HG03175 (cell line): Measurements from ENCODE around the gene STK32B.
"Not testable (repeated sequence)": the region's sequence is repeated elsewhere in the genome, so short reads cannot be mapped to it uniquely, and the experiment has no call there.

Experiments used
- ATAC-seq: cut with Tn5 transposase; IDR thresholded peaks from one replicate; pipeline ENCODE4 v1.9.1; 2021; ENCODE audit warnings: mild to moderate bottlenecking, moderate library complexity; ENCODE audit not compliant: unreplicated experiment

STK32B gene

GRCh38 chr4:5247735-5248134, 196.5 kb downstream of the STK32B start:
- ATAC-seq: no peak

DNA sequence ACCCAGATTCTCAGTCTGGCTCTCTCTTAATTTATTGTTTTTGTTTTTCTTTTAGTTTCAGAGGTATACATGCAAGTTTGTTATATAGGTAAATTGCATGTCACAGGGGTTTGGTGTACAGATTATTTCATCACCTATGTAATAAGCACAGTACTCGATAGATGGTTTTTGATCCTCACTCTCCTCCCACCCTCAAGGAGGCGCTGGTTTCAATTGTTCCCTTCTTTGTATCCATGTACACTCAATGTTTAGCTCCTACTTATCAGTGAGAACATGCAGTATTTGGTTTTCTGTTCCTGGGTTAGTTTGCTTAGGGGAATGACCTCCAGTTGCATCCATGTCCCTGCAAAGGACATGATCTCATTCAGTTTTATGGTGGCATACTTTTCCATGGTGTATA, 198.4 kb downstream of the STK32B start:
- no peak for ATAC-seq

- not testable (repeated sequence) for ATAC-seq
These were observed 199.3 kb downstream of the STK32B start for GRCh38 chr4:5250536-5250935.

DNA sequence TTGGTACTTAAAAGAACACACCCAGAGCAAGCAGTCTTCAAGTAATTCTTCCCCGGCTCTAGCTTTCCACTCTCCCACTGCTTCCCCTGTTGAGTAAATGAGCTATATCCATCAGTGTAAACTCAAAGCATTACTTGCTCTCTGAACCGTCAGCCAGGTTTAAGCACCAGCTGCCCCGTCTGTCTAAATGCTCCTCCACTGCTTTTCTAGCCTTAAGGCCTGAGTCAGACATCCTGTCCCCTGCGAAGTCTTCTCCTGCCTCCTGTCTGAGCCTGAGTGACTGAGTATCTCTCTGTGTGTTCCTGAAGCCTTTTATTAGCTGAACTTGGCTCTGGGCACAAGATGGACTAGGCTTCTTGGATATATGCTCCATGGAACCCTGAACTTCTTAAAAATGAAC, 205.1 kb downstream of the STK32B start:
- no peak for ATAC-seq

GRCh38 chr4:5257086-5257485, 205.8 kb downstream of the STK32B start:
- no peak for ATAC-seq

DNA sequence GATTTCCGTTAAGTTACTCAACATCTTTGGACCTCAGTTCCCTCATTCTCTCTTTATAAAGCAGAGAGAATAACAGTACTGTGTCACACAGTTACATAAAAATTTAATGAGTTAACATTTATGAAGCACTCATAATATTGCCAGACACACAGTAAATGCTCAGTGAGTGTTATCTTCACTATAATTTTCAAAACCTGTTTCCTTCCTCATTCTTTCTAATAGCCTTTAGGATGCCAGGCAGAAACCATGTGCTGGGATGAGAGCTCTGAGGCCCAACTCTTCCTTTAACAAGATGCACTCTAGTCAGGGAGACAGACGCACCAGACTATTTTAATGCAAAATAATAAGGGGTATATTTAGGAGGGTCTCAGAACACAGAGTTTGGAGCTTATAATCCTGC, 208.2 kb downstream of the STK32B start:
- ATAC-seq: no peak

DNA sequence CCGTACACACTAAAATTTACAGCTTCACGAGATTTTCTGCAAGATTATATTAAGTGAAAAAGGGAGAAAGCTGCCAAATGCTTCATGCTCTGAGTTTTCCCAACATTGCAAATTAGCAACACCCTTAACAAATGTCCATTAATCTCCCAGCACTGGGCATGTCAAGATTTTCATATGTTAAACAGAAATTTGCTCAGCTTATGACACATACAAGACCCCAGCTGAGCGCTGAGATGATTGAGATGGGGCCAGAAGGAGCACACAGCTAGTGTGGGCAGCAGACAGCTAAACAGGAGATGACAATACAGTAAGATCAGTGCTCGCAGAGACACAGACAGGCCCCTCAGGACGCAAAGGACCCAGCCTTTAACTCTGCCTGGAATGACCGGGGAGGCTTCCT, 208.8 kb downstream of the STK32B start:
- ATAC-seq: no peak

GRCh38 chr4:5261866-5262265, 210.6 kb downstream of the STK32B start:
- no peak for ATAC-seq

GRCh38 chr4:5266991-5267390, 215.7 kb downstream of the STK32B start:
- ATAC-seq: no peak

DNA sequence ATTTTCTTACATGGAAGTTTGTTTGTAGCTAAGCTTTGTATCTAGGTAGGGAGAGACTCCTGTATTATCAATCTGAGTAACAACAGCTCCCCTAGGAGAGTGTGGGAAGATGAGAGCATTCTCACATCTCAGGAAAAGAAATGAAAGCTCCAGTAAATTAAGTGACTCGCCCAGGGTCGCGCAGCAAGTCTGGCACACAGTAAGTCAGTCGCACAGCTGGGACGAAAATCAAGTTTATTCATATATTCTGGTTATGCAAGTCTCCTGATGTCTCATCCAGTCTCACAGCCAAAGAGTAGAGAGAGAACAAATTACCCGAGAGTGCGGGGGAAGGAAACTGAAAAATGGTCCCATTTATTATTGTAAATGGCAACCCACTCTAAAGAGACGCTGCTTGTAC, 216.1 kb downstream of the STK32B start:
- no peak for ATAC-seq

DNA sequence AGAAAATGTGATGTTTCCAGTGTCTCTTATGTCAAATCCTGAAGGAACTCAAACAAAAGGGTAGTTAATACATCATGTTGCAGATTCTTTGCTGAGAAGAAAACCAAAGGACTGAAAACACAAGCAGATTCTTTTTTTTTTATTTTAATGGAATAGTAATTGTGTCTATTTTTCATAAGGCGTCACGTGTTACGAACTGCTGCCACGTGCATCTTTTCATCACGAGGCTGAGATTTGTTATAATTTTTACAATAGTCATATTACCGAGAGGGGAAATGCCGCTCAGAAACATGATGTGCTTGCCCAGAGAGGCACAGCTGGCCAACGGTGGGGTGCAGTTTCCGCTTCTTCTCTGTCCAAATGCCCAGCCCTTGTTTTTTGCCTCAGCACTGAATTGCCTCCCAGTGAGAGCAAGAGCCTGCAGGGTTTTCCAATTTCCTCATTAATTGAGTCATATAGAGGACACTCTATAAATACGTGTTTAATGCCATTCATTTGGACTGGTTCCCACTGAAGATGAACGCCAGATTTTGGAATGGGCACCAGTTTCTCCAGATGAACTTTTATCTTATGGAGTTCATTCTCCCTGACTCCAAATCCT, 225.3 kb downstream of the STK32B start:
- no peak for ATAC-seq

GRCh38 chr4:5277079-5277478, 225.8 kb downstream of the STK32B start:
- ATAC-seq: no peak

GRCh38 chr4:5278213-5278612, 226.9 kb downstream of the STK32B start:
- no peak for ATAC-seq

GRCh38 chr4:5280069-5280468, 228.8 kb downstream of the STK32B start:
- not testable (repeated sequence) for ATAC-seq

DNA sequence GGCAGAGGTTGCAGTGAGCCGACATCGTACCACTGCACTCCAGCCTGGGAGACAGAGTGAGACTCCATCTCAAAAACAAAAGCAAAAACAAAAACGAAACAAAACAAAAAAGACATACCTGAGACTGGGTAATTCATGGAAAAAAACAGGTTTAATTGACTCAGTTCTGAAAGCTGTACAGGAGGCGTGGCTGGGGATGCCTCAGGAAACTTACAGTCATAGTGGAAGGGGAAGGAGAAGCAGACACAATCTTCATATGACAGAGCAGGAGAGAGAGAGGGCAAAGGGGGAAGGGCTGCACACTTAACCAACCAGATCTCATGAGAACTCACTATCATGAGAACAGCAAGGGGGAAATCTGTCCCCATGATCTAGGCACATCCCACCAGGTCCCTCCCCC, 229.5 kb downstream of the STK32B start:
- no peak for ATAC-seq

- ATAC-seq: no peak
These were observed 232.6 kb downstream of the STK32B start for GRCh38 chr4:5283837-5284236.

DNA sequence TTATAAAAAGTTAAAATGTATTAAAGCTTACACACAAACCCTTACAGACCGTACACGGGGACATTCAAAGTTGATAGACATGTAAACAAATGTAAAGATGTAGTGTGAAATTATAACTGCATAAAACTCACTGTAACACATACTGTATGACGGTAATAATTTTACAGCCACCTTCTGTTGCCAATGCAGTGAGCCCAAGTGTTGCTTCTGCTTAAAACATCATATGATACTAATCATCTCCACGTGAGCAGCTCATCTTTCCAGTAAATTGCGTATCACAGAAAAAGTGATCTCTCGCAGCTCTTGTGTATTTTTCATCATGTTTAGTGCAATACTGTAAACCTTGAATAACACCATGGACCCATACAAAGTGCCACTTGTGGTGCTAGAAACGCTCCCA, 233.2 kb downstream of the STK32B start:
- no peak for ATAC-seq

DNA sequence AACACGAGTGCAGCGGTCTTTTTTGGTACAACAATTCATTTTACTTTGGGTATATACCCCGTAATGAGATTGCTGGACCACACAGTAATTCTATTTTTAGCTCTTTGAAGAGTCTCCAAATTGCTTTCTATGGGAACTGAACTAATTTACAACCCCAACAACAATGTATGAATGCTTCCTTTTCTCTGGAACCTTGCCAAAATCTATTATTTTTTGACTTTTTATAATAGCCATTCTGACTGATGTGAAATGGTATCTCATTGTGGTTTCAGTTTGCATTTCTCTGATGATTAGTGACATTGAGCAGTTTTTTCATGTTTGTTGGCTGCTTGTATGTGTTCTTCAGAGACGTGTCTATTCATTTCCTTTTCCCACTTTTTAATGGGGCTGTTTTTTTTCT, 240.8 kb downstream of the STK32B start:
- ATAC-seq: no peak

DNA sequence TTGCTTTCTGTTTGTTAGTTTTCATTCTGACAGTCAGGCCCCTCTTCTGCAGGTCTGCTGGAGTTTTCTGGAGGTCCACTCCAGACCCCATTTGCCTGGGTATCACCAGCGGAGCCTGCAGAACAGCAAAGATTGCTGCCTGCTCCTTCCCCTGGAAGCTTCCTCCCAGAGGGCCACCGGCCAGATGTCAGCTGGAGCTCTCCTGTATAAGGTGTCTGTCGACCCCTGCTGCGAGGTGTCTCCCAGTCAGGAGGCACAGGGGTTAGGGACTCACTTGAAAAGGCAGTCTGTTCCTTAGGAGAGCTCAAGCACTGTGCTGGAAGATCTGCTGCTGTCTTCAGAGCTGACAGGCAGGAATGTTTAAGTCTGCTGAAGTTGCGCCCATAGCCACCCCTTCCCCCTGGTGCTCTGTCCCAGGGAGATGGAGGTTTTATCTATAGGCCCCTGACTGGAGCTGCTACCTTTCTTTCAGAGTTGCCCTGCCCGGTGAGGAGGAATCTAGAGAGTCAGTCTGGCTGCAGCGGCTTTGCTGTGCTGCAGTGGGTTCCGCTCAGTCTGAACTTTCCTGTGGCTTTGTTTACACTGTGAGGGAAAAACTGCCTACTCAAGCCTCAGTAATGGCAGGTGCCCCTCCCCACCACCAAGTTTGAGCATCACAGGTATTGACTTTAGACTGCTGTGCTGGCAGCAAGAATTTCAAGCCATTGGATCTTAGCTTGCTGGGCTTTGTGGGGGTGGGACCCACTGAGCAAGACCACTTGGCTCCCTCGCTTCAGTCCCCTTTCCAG, 246.9 kb downstream of the STK32B start:
- ATAC-seq: not testable (repeated sequence)

GRCh38 chr4:5300283-5300682, 249.0 kb downstream of the STK32B start:
- ATAC-seq: no peak

DNA sequence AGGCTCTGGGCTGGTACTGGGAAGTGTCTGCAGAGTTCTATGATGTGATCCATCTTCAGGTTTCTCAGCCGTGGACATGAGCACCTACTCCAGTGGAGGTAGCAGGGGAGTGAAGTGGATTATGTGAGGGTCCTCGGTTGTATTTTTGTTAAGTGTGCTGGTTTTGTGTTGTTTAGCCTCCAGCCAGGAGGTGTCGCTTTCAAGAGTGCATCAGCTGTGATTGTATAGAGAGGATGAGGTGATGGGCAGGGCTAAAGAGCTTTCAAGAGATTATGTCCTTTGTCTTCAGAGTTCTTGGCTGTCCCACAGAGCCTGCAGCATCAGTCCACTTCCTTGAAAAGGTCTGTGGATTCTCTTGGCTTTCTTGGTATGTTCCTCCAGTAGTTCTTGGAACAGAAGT, 256.6 kb downstream of the STK32B start:
- ATAC-seq: no peak

DNA sequence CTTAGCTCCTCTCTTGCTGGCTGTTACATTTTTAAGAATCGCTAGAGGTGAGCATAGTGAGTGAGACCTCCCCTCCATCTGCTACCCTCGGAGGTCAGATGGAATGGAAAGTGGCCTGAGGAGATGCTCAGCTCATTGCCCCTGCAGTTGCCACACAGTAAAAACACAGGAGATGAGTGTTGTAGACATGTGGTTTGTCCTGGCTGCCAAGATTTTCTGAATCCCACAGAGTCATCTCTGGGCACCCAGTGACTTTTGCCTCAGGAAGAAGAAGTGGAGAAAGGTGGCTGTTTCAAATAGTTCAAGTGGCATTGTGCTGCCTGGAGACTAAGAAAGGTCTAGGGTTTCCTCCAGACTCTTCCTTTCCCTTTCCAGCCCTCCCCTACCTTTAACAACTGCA, 271.0 kb downstream of the STK32B start:
- no peak for ATAC-seq
